Measurements from ENCODE around the gene PREX1. TPM values are rescaled to one million over a fixed set of nuclear protein-coding genes. Genes with fewer than 3 reads are reported as not detected.
A peak's percentile ranks its signal among the peaks of the same experiment; 100 is the strongest.

The PREX1 gene
- total RNA-seq, 1 donor from 2014 or later: 36.1 TPM

- DNase-seq (ENCODE audit: low read depth in 2 of 2): no peak
Measured at GRCh38 chr20:48794816-48795457, 32.9 kb downstream of the PREX1 start.

DNA sequence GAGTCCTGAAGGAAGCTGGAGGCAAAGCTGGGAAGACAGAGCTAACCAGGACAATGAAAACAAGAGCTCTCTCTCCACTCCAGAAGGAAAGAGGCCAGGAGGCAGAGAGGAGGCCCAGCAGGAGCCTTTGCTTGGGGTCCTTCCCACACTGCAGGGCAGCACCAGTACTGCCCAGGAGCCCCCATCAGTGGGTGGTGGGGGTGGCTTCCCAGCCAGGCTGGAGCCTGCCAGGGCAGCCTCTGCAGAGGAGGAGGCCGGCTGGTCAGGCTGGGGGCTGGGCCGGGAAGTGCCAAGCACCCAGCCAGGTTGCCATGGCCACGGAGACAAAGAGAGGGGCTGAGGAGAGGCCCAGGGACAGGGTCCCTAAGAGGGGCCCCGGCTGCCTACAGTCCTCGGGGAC, 33.4 kb downstream of the PREX1 start:
- no peak for DNase-seq (ENCODE audit: low read depth in 2 of 2)

- no peak for DNase-seq (ENCODE audit: low read depth in 2 of 2)
Measured at GRCh38 chr20:48793776-48794175, 34.0 kb downstream of the PREX1 start.

GRCh38 chr20:48791666-48792071, 36.1 kb downstream of the PREX1 start:
- DNase-seq (ENCODE audit: low read depth in 2 of 2): peak in 1 of 2 donors; percentile 75

GRCh38 chr20:48791014-48791413, 36.8 kb downstream of the PREX1 start:
- DNase-seq (ENCODE audit: low read depth in 2 of 2): peak in 1 of 2 donors; percentile 60

- DNase-seq (ENCODE audit: low read depth in 2 of 2): no peak
Measured at GRCh38 chr20:48790473-48791003, 37.3 kb downstream of the PREX1 start.

DNA sequence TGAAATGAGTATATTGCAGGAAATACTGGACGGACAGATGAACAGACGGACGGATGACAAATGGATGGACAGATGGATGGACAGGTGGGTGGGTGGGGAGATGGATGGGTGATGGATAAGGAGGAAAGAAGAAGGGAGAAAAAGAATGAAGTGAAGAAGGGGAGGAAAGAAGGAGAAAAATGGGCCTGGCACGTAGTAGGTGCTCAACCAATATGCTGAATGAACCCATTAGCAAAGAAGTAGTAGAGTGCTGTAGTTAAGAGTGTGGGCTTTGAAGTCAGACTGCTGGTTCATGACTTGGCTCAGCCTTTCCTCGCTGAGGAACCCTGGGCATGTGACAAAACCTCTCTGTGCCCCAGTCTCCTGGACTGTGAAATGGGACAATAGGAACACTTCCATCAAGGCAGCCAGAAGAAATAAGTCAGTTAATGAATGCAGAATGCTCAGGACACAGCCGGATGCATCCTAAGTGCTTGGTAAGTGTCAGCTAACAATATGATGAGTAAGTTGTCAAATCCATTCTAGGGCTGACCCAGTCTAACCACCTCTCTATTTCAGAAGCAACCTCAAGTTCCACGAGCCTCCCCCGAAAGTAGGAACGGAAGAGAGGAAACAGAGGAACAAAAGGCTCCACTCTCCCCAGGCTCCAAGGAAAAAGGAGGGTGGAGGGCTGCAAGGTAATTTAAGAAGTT, 37.9 kb downstream of the PREX1 start:
- no peak for DNase-seq (ENCODE audit: low read depth in 2 of 2)

DNA sequence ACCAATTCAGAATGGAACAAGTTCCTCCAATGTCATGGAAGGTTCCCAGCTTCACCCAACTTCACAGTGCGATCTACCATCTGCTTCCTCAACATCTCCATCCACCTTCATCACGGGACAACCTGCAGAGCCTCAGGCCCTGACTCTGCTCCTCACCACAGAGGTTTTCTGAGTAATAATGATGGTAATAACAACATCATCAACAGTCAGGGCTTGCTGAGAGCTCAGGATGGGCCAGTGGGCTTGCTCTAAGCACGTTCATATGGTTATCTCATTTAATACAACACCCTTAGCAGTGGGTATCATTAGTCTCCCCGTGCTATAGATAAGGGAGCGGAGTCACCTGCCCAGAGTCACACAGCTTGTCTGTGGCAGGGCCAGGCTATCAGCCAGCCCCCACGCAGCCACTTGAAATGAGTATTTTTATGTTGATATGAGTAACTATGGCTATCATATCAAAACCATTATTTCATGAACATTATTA, 38.6 kb downstream of the PREX1 start:
- no peak for DNase-seq (ENCODE audit: low read depth in 2 of 2)

GRCh38 chr20:48788486-48789072, 39.2 kb downstream of the PREX1 start:
- DNase-seq (ENCODE audit: low read depth in 2 of 2): no peak

- DNase-seq (ENCODE audit: low read depth in 2 of 2): peak in 1 of 2 donors; percentile 34
Measured at GRCh38 chr20:48787861-48788375, 39.9 kb downstream of the PREX1 start.

GRCh38 chr20:48786951-48787705, 40.7 kb downstream of the PREX1 start:
- no peak for DNase-seq (ENCODE audit: low read depth in 2 of 2)

DNA sequence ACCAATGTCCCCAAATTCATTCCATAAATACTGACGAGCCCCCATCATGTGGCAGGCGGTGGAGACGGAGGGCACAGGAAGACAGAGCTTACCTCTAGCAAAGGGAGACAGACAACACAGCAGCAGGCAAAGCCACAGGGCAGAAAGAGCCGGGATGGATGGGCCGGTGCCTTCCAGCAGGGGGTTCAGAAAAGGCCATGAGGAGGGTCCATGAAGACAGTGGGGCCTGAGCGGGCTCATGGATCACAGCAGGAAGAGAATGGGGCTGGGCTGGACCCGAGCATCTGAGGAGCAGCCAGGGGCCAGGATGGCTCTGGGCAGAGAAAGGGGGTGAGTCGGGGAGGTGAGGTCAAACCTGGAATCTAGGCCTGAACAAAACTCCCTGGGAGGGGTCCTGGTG, 42.0 kb downstream of the PREX1 start:
- DNase-seq (ENCODE audit: low read depth in 2 of 2): no peak

GRCh38 chr20:48785256-48785655, 42.5 kb downstream of the PREX1 start:
- no peak for DNase-seq (ENCODE audit: low read depth in 2 of 2)

GRCh38 chr20:48784273-48784641, 43.5 kb downstream of the PREX1 start:
- no peak for DNase-seq (ENCODE audit: low read depth in 2 of 2)

DNA sequence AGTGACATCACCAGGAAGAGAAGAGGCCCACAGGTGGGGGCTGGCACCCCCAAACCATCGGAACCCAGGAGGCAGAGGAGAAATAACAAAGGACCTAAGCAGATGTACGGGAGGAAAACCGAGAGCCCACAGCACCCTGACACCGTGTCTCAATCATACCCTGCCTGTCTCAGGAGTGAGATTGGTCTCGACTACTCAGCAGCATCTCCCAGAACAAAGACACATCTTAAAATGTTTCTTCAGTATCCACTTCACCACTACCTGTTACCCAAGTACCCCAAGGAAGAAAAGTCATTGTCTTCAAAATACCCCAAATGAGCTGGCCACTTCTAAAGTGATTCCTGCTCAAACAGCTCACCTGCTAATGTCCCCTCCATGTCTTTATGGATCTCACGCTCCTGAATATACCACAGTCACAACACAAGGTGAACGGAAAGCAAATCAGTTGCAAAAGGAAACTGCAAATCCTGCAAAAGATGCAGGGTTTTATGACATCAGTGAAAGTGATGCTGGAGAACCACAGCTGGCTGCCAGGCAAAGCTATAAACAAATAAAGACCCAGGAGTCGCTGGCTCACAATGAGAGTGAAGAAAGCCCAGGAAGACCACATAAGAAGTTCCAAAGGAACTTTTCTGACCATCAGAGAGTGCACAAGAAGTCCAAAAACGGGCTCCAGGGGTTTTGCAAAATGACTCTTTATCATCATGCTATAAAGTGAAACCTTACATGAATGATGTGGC, 44.1 kb downstream of the PREX1 start:
- DNase-seq (ENCODE audit: low read depth in 2 of 2): no peak

- no peak for DNase-seq (ENCODE audit: low read depth in 2 of 2)
Measured at GRCh38 chr20:48782901-48783308, 44.9 kb downstream of the PREX1 start.

GRCh38 chr20:48782053-48782452, 45.7 kb downstream of the PREX1 start:
- no peak for DNase-seq (ENCODE audit: low read depth in 2 of 2)

- no peak for DNase-seq (ENCODE audit: low read depth in 2 of 2)
Measured at GRCh38 chr20:48781634-48782033, 46.2 kb downstream of the PREX1 start.

GRCh38 chr20:48779435-48779834, 48.4 kb downstream of the PREX1 start:
- no peak for DNase-seq (ENCODE audit: low read depth in 2 of 2)

DNA sequence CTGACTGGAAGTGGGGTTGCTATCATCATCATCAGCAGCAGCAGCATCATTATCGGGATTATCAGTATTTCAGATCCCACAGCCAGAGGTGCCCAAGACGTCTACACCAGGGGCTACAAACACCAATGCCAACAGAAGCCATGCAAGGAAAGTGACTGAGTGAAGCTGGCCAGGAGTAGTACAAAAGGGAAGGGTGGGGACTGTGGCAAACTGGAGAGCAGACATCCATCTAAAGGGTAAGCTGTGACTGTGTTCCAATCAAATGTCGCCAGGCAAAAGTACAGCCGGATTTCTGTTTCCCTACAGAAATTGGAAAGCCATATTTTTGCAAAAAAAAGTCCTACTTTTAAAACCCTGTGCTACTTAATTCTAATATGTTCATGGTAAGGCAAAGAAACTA, 50.0 kb downstream of the PREX1 start:
- no peak for DNase-seq (ENCODE audit: low read depth in 2 of 2)

GRCh38 chr20:48777005-48777404, 50.8 kb downstream of the PREX1 start:
- no peak for DNase-seq (ENCODE audit: low read depth in 2 of 2)
